Thyroid gland (tissue), 4 donors: Measurements from ENCODE around the gene NBPF12.
"Not testable (repeated sequence)": the region's sequence is repeated elsewhere in the genome, so short reads cannot be mapped to it uniquely, and the experiment has no call there.

Experiments
- CTCF ChIP-seq, 6 experiments: fragments of 200-600 bp in 3 of 6; fragments of 450-650 bp in 3 of 6; sonication (generic) in 3 of 6; IDR thresholded peaks; one replicate each; pipeline ENCODE4 v1.5.1; 2016 to 2019; ENCODE audit warnings: antibody characterized with exemption in 6 of 6, mild to moderate bottlenecking in 2 of 6, inconsistent platforms in 1 of 6, moderate library complexity in 1 of 6
- POLR2A ChIP-seq, 2 donors: fragments of 450-650 bp; IDR thresholded peaks; one replicate each; pipeline ENCODE4 v1.6.1; 2017; ENCODE audit warnings: antibody characterized with exemption in 2 of 2, mild to moderate bottlenecking in 2 of 2, moderate library complexity in 1 of 2

DNA sequence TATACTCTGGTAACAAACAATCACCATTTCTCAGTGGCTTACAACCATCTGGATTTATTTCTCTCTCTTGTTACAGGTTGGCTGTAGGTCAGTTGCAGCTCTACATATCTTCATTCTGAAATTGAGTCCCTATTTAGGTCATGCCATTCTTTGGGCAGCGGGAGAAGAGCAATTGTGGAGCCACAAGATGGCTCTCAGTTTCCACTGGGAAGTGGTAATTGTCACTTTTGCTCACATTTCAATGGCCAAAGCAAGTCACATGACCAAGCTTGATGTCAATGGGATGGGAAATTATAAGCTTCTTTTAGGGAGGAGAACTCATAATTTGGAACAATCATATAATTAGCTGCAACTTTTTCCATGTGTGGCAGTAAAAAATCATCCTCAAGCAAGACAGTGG, 7.9 kb upstream of the NBPF12 start:
- not testable (repeated sequence) for TF ChIP-seq CTCF, POLR2A (IDR thresholded peaks at IDR 0.05)
